WTC11 (cell line): Measurements from ENCODE around the gene RPS6KA5. TPM values are rescaled to one million over a fixed set of nuclear protein-coding genes. Genes with fewer than 3 reads are reported as not detected.

ENCODE experiments used
- ATAC-seq: fragments of 200-7000 bp; cut with Tn5 transposase; 2 replicates; pipeline ENCODE4 v1.10.0; 2021; ENCODE audit warnings: mild to moderate bottlenecking, moderate library complexity
- CTCF ChIA-PET: fragments of 300-600 bp; sonication (Branson Sonifier 250); formaldehyde crosslinking; loops from one replicate; lab custom pipeline; 2021; ENCODE audit warnings: antibody characterized with exemption; lab: Charles Lee
- POLR2A ChIA-PET: fragments of 350-600 bp; sonication (Branson Sonifier 250); formaldehyde crosslinking; loops from one replicate; lab custom pipeline; 2021; ENCODE audit warnings: antibody characterized with exemption; lab: Charles Lee
- DNase-seq: peaks from one replicate; pipeline ENCODE4 v3.0.0; 2021; ENCODE audit warnings: low spot score
- H3K27ac Mint-ChIP-seq: 2 replicates; pipeline ENCODE4 v1.8.0; 2021; ENCODE audit warnings: mixed read lengths
- H3K27me3 Mint-ChIP-seq: 2 replicates; pipeline ENCODE4 v1.8.0; 2021; ENCODE audit warnings: low read depth, mild to moderate bottlenecking, moderate library complexity, mixed read lengths
- H3K36me3 Mint-ChIP-seq: 2 replicates; pipeline ENCODE4 v1.8.0; 2021; ENCODE audit warnings: mixed read lengths
- H3K4me1 Mint-ChIP-seq: 2 replicates; pipeline ENCODE4 v1.8.0; 2022; ENCODE audit warnings: mixed read lengths
- H3K4me3 Mint-ChIP-seq: 2 replicates; pipeline ENCODE4 v1.8.0; 2021; ENCODE audit warnings: mild to moderate bottlenecking, moderate library complexity, mixed read lengths
- H3K9me3 Mint-ChIP-seq: 2 replicates; pipeline ENCODE4 v1.8.0; 2021; ENCODE audit warnings: mixed read lengths
- CBFB ChIP-seq: sonication (generic); formaldehyde crosslinking; IDR thresholded peaks from 2 replicates; pipeline ENCODE4 v1.8.1; 2022; ENCODE audit warnings: mild to moderate bottlenecking, low read depth, missing genetic modification reagents
- ETV6 ChIP-seq: sonication (generic); formaldehyde crosslinking; IDR thresholded peaks from 2 replicates; pipeline ENCODE4 v1.8.1; 2022; ENCODE audit warnings: mild to moderate bottlenecking, missing genetic modification reagents
- GABPB1 ChIP-seq: sonication (generic); formaldehyde crosslinking; IDR thresholded peaks from 2 replicates; pipeline ENCODE4 v1.8.1; 2023; ENCODE audit warnings: mild to moderate bottlenecking, missing genetic modification reagents
- NFATC4 ChIP-seq: fragments of 250-450 bp; sonication (Bioruptor Pico); IDR thresholded peaks from 2 replicates; pipeline ENCODE4 v1.9.0; 2021; ENCODE audit warnings: mild to moderate bottlenecking
- NFE2L1 ChIP-seq: sonication (generic); formaldehyde crosslinking; IDR thresholded peaks from 2 replicates; pipeline ENCODE4 v1.8.1; 2023; ENCODE audit warnings: missing genetic modification reagents
- OVOL2 ChIP-seq: fragments of 250-450 bp; sonication (Bioruptor Pico); IDR thresholded peaks from 2 replicates; pipeline ENCODE4 v1.9.0; 2021; ENCODE audit warnings: mild to moderate bottlenecking, borderline replicate concordance
- RELA ChIP-seq: sonication (generic); formaldehyde crosslinking; IDR thresholded peaks from 2 replicates; pipeline ENCODE4 v1.8.1; 2022; ENCODE audit warnings: missing genetic modification reagents, mild to moderate bottlenecking, borderline replicate concordance
- SMAD3 ChIP-seq: sonication (generic); formaldehyde crosslinking; IDR thresholded peaks from 2 replicates; pipeline ENCODE4 v1.8.0; 2022; ENCODE audit warnings: missing genetic modification reagents, mild to moderate bottlenecking, borderline replicate concordance
- TP53 ChIP-seq: sonication (generic); formaldehyde crosslinking; IDR thresholded peaks from 2 replicates; pipeline ENCODE4 v1.8.1; 2023; ENCODE audit warnings: mild to moderate bottlenecking, missing genetic modification reagents
- ZNF121 ChIP-seq: sonication (generic); formaldehyde crosslinking; IDR thresholded peaks from 2 replicates; pipeline ENCODE4 v1.8.0; 2023; ENCODE audit warnings: missing genetic modification reagents
- ZNF138 ChIP-seq: sonication (generic); formaldehyde crosslinking; conservative IDR thresholded peaks from 2 replicates; pipeline ENCODE4 v1.8.1; 2022; ENCODE audit warnings: mild to moderate bottlenecking, moderate library complexity, missing genetic modification reagents
- ZNF671 ChIP-seq: fragments of 250-450 bp; sonication (Bioruptor Pico); IDR thresholded peaks from 2 replicates; pipeline ENCODE4 v1.8.0; 2021; ENCODE audit warnings: mild to moderate bottlenecking
- total RNA-seq: library from RNA; stranded (reverse); gene quantifications from 3 replicates; pipeline ENCODE4 v1.2.3, GENCODE V29; 2021
- TF ChIP-seq, protein P1 (sequence below): sonication (generic); formaldehyde crosslinking; IDR thresholded peaks from 2 replicates; pipeline ENCODE4 v1.8.0; 2023; ENCODE audit warnings: missing genetic modification reagents, mild to moderate bottlenecking, borderline replicate concordance
- TF ChIP-seq, protein P2 (sequence below): sonication (generic); formaldehyde crosslinking; IDR thresholded peaks from 2 replicates; pipeline ENCODE4 v1.8.0; 2022; ENCODE audit warnings: missing genetic modification reagents
- TF ChIP-seq, protein P3 (sequence below): fragments of 250-450 bp; sonication (Bioruptor Pico); IDR thresholded peaks from 2 replicates; pipeline ENCODE4 v1.9.0; 2021; ENCODE audit warnings: mild to moderate bottlenecking
- TF ChIP-seq, protein P4 (sequence below): fragments of 250-450 bp; sonication (Bioruptor Pico); IDR thresholded peaks from 2 replicates; pipeline ENCODE4 v1.9.0; 2021; ENCODE audit warnings: moderate library complexity, mild to moderate bottlenecking, inconsistent platforms, borderline replicate concordance

Gene RPS6KA5
- total RNA-seq, 1 experiment from 2014 or later: 5.2 TPM

DNA sequence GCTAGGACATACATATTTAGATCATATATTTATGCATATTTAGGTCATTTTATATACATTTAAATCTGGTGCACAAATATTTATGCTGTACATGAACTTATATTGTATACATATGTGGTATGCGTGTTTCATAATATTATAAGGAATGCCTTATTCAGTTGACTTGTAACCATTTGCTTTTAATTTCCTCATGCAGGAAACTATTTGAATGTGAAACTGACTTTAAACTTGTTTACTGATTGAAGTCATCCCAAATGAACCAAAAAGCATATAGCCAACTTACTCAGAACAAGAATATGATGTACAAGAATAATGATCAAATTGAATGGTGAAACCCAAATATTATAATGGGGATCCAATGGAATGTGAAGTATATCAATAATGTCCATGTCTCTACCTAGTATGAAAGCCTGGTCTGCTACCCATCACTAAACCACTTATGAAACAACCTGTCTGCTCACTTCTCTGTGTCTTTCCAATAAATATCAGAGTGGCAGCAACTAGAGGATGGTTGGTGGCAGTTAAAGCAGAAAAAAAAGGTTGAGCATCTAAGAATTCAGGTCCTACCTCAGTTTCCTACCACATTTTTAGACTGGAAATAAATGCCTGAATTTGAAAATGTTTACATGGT, 38.3 kb downstream of the RPS6KA5 start:
- Mint-ChIP-seq H3K27me3 (no peaks in the 10 kb centered on the region), H3K9me3 (no peaks in the 10 kb centered on the region), H3K27ac (no peak overlapping the region), H3K4me3 (no peak overlapping the region), H3K36me3 (no peaks in the 10 kb centered on the region), H3K4me1 (no peaks in the 10 kb centered on the region)
- DNase-seq: no peak
- no peak for ATAC-seq
- POLR2A ChIA-PET: no interaction called here
- TF ChIP-seq ZNF138 (no peak), NFATC4 (no peak), ETV6 (CRISPR knock-in tag) (no peak), RELA (CRISPR knock-in tag) (no peak), CBFB (CRISPR knock-in tag) (no peak), ZNF671 (no peak), TP53 (CRISPR knock-in tag) (no peak)
- TF ChIP-seq, protein P1, sequence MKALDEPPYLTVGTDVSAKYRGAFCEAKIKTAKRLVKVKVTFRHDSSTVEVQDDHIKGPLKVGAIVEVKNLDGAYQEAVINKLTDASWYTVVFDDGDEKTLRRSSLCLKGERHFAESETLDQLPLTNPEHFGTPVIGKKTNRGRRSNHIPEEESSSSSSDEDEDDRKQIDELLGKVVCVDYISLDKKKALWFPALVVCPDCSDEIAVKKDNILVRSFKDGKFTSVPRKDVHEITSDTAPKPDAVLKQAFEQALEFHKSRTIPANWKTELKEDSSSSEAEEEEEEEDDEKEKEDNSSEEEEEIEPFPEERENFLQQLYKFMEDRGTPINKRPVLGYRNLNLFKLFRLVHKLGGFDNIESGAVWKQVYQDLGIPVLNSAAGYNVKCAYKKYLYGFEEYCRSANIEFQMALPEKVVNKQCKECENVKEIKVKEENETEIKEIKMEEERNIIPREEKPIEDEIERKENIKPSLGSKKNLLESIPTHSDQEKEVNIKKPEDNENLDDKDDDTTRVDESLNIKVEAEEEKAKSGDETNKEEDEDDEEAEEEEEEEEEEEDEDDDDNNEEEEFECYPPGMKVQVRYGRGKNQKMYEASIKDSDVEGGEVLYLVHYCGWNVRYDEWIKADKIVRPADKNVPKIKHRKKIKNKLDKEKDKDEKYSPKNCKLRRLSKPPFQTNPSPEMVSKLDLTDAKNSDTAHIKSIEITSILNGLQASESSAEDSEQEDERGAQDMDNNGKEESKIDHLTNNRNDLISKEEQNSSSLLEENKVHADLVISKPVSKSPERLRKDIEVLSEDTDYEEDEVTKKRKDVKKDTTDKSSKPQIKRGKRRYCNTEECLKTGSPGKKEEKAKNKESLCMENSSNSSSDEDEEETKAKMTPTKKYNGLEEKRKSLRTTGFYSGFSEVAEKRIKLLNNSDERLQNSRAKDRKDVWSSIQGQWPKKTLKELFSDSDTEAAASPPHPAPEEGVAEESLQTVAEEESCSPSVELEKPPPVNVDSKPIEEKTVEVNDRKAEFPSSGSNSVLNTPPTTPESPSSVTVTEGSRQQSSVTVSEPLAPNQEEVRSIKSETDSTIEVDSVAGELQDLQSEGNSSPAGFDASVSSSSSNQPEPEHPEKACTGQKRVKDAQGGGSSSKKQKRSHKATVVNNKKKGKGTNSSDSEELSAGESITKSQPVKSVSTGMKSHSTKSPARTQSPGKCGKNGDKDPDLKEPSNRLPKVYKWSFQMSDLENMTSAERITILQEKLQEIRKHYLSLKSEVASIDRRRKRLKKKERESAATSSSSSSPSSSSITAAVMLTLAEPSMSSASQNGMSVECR (CRISPR knock-in tag): no peak
- CTCF ChIA-PET: no interaction called here

DNA sequence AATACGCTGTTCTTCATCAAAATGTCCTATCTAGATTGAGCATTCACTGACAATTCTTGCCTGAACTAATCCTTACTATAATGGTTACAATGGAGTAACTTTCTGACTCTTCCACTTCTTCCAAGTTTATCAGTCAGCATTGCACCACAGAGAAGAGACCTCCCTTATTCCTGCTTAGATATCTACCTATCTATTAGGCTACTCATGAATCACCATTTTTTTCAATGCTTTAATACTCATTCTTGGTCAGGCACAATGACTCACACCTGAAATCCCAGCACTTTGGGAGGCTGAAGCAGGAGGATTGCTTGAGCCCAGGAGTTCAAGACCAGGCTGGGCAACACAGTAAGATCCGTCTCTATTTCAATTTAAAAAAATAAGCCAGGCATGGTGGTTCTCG, 39.3 kb downstream of the RPS6KA5 start:
- ATAC-seq (no peak), DNase-seq (no peak)
- ChIA-PET POLR2A (no interaction called here), CTCF (no interaction called here)
- Mint-ChIP-seq H3K4me3 (no peak overlapping the region), H3K27ac (no peak overlapping the region), H3K36me3 (no peaks in the 10 kb centered on the region), H3K9me3 (no peaks in the 10 kb centered on the region), H3K4me1 (no peaks in the 10 kb centered on the region), H3K27me3 (no peaks in the 10 kb centered on the region)
- TF ChIP-seq, protein P2, sequence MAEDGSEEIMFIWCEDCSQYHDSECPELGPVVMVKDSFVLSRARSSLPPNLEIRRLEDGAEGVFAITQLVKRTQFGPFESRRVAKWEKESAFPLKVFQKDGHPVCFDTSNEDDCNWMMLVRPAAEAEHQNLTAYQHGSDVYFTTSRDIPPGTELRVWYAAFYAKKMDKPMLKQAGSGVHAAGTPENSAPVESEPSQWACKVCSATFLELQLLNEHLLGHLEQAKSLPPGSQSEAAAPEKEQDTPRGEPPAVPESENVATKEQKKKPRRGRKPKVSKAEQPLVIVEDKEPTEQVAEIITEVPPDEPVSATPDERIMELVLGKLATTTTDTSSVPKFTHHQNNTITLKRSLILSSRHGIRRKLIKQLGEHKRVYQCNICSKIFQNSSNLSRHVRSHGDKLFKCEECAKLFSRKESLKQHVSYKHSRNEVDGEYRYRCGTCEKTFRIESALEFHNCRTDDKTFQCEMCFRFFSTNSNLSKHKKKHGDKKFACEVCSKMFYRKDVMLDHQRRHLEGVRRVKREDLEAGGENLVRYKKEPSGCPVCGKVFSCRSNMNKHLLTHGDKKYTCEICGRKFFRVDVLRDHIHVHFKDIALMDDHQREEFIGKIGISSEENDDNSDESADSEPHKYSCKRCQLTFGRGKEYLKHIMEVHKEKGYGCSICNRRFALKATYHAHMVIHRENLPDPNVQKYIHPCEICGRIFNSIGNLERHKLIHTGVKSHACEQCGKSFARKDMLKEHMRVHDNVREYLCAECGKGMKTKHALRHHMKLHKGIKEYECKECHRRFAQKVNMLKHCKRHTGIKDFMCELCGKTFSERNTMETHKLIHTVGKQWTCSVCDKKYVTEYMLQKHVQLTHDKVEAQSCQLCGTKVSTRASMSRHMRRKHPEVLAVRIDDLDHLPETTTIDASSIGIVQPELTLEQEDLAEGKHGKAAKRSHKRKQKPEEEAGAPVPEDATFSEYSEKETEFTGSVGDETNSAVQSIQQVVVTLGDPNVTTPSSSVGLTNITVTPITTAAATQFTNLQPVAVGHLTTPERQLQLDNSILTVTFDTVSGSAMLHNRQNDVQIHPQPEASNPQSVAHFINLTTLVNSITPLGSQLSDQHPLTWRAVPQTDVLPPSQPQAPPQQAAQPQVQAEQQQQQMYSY (CRISPR knock-in tag): no peak
- TF ChIP-seq, protein P3, sequence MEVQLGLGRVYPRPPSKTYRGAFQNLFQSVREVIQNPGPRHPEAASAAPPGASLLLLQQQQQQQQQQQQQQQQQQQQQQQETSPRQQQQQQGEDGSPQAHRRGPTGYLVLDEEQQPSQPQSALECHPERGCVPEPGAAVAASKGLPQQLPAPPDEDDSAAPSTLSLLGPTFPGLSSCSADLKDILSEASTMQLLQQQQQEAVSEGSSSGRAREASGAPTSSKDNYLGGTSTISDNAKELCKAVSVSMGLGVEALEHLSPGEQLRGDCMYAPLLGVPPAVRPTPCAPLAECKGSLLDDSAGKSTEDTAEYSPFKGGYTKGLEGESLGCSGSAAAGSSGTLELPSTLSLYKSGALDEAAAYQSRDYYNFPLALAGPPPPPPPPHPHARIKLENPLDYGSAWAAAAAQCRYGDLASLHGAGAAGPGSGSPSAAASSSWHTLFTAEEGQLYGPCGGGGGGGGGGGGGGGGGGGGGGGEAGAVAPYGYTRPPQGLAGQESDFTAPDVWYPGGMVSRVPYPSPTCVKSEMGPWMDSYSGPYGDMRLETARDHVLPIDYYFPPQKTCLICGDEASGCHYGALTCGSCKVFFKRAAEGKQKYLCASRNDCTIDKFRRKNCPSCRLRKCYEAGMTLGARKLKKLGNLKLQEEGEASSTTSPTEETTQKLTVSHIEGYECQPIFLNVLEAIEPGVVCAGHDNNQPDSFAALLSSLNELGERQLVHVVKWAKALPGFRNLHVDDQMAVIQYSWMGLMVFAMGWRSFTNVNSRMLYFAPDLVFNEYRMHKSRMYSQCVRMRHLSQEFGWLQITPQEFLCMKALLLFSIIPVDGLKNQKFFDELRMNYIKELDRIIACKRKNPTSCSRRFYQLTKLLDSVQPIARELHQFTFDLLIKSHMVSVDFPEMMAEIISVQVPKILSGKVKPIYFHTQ (CRISPR knock-in tag): no peak
- TF ChIP-seq, protein P1 (CRISPR knock-in tag): no peak
- TF ChIP-seq SMAD3 (CRISPR knock-in tag) (no peak), GABPB1 (CRISPR knock-in tag) (no peak), ZNF121 (CRISPR knock-in tag) (no peak), NFE2L1 (CRISPR knock-in tag) (no peak), OVOL2 (CRISPR knock-in tag) (no peak)
- TF ChIP-seq, protein P4, sequence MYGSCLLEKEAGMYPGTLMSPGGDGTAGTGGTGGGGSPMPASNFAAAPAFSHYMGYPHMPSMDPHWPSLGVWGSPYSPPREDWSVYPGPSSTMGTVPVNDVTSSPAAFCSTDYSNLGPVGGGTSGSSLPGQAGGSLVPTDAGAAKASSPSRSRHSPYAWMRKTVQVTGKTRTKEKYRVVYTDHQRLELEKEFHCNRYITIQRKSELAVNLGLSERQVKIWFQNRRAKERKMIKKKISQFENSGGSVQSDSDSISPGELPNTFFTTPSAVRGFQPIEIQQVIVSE (CRISPR knock-in tag): no peak
